Stimulated activated CD8-positive, alpha-beta memory T cell treated with anti-CD3 and anti-CD28 coated beads, Interleukin-2, amount 100 ng/mL, for 1 hour (primary cell): ENCODE results near the gene TKFC.

ENCODE experiments used
- DNase-seq, 2 donors: peaks; one replicate each; pipeline ENCODE4 v3.0.0-alpha.2; 2020; ENCODE audit warnings: low read depth in 2 of 2

The TKFC gene

DNA sequence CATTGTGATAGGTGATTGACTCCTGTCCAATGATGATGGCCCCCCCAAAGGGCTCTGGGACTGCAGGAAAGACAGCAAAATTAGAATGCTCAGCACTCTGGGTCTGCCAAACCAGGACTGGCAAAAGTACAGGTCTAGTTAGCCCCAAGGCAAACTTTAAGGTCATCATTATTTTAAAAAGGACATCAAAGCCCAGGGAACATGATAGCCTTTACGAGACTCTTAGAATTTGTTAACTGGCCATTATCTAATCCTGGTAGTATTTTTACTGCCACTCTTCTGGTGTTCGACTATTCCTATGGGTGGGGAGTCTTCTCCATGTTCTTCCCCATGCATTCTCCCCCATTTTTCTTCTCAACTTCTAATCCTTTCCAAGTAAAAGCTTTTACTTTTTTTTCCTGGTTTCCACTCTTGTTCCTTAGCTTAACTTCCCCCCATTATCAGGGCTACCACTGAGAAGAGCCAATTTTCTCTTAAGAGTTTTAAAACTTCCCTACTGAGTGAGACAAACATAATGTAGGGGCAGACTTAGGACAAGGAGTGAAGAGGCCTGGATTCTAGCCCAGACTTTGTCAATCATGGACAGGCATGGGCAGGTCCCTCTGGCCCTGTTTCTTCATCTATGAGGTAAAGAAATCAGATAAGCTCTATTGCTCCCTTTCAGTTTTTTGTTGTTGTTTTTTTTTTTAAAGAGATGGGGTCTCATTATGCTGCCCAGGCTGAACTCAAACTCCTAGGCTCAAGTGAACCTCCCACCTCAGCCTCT lies 7.2 kb upstream of the TKFC start:
- DNase-seq, result no peak

GRCh38 chr11:61327669-61328071 lies 5.4 kb upstream of the TKFC start:
- DNase-seq, result no peak

GRCh38 chr11:61328351-61328750 lies 4.7 kb upstream of the TKFC start:
- no peak for DNase-seq

GRCh38 chr11:61329871-61330270 lies 3.2 kb upstream of the TKFC start:
- no peak for DNase-seq

DNA sequence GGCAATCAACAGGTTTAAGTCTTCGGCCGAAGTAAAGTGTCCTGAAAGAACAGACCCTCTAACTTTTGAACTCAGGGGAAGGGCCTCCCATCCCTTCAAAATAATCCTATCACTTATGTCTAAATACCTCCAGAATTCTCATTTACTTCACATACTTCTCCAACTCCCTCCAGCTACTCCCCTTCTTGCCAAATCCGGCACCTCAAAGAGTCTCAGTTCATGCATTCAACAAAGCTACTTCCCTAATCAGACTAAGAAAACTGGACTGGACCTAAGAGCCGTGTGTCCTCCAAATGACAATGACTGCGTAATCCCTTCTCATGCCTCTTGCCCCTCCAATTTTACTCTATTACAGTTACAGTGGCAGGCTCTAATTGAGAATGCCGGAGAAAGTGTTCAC lies 1.4 kb upstream of the TKFC start:
- DNase-seq, result no peak

DNA sequence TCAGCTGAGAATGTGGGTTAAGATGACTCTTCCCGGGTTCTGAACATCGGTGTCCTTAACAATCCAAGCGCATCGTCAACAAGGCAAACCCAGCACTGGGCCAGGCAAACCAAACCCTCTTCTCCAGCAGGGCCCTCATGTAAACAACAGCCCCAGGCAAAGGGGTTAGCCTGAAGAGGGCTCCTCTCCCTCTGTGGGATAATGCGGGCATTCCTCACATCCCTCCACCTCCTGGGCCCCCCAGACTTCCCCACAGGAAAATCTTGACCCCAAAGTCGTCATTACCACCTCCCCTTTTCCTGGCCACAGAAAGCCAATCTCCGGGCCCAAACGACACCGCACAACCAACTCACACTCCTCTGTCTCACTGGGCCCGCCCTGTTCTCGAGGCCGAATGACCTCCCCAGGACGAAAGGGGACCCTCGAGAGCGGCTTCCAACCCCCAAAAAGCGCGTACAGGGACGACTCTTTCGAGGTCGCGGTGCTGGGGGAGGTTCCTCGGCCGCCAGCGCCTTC lies 689 bp upstream of the TKFC start:
- no peak for DNase-seq

GRCh38 chr11:61333550-61334433 lies 764 bp downstream of the TKFC start:
- DNase-seq, result no peak

- DNase-seq, result no peak
These were observed 1.7 kb downstream of the TKFC start for GRCh38 chr11:61334434-61335354.

- DNase-seq, result no peak
These were observed 2.3 kb downstream of the TKFC start for GRCh38 chr11:61335355-61335710.

GRCh38 chr11:61336171-61336935 lies 3.3 kb downstream of the TKFC start:
- peak; percentile 63 to 64 for DNase-seq

- DNase-seq, result no peak
These were observed 4.9 kb downstream of the TKFC start for GRCh38 chr11:61337706-61338470.

- DNase-seq, result no peak
These were observed 5.9 kb downstream of the TKFC start for GRCh38 chr11:61338783-61339489.

GRCh38 chr11:61339490-61339878 lies 6.5 kb downstream of the TKFC start:
- DNase-seq, result no peak

- DNase-seq, result no peak
These were observed 8.0 kb downstream of the TKFC start for GRCh38 chr11:61340979-61341378.

DNA sequence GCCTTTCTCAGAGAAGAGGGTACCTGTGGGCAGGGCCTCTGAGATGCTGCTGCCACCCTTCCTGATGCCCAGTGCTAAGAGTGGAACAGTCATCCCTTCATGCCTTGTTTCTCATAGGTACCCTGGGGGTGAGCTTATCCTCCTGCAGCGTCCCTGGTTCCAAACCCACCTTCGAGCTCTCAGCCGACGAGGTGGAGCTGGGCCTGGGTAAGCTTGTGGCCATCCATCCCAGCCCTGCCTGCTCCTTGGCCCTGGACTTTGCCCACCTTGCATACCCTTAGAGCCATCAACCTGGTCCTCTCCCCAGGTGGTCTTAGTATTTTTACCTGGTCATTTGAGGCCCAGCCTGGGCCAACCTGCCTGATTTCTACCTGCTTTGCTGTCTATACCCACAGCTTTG lies 8.7 kb downstream of the TKFC start:
- DNase-seq, result no peak

DNA sequence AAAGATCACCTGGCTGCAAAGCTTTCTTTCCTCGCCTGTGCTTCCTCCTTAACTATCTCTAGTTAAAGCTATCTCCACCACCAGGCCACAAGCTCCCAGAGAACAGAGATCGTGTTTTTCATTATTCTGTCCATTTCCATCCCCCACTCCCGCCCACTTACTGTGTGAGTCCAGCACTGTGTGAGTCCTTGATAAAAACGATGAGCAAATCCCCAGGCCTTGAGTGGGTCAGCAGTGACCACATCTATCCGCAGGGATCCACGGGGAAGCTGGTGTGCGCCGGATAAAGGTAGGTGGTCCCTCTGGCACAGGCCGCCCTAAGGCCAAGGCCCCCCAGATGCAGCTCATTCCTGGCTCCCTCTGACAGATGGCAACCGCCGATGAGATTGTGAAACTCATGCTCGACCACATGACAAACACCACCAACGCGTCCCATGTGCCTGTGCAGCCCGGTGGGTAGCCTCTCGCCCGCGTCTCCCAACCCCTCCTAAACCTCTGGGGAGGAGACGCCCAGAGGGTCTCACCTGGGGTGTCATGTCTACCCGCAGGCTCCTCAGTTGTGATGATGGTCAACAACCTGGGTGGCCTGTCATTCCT lies 9.3 kb downstream of the TKFC start:
- no peak for DNase-seq

- no peak for DNase-seq
These were observed 11.0 kb downstream of the TKFC start for GRCh38 chr11:61343792-61344745.

DNA sequence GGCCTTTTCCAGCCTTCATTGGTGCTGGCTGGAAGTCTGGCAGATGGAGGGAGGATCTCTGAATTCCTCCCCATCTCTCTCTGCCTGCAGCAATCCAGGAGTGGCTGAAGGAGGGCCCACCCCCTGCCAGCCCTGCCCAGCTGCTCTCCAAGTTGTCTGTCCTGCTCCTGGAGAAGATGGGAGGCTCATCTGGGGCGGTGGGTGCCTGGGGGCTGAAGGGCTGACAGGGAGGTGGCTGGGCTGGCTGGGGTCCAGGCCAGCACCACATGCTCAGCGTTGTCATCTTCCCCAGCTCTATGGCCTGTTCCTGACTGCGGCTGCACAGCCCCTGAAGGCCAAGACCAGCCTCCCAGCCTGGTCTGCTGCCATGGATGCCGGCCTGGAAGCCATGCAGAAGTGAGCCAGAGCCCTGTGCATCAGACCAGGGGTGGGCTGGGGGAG lies 12.2 kb downstream of the TKFC start:
- no peak for DNase-seq
